NB4 (cell line): ENCODE measurements around the gene TMEM63B.
"Not testable (repeated sequence)": the region's sequence is repeated elsewhere in the genome, so short reads cannot be mapped to it uniquely, and the experiment has no call there.

Experiments used
- MYC ChIP-seq: IDR thresholded peaks from 2 replicates; pipeline ENCODE4 v1.6.1; 2011; ENCODE audit warnings: low read depth, low read length
- POLR2A ChIP-seq: IDR thresholded peaks from 2 replicates; pipeline ENCODE4 v1.6.1; 2011; ENCODE audit warnings: mild to moderate bottlenecking; ENCODE audit not compliant: insufficient read length; ENCODE audit errors: extremely low read depth
- TF ChIP-seq, protein P1 (sequence below): IDR thresholded peaks from one replicate; pipeline ENCODE4 v1.5.1; 2012; ENCODE audit warnings: low read depth, low read length
- TF ChIP-seq, protein P2 (sequence below): IDR thresholded peaks from 2 replicates; pipeline ENCODE4 v1.6.1; 2011; ENCODE audit warnings: low read depth, low read length

DNA sequence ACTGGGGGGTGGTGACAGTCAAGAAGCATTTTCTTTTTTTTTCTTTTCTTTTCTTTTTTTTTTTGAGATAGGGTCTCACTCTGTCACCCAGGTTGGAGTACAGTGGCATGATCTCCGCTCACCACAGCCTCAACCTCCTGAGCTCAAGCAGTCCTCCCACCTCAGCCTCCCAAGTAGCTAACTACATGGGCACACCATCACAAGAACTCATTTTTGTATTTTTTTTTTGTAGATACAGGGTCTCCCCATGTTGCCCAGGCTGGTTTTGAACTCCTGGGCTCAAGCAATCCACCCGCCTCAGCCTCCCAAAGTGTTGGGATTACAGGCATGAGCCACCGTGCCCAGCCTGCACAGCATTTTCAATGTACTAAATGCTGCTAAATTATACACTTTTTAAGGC is 36.0 kb upstream of the TMEM63B start:
- TF ChIP-seq, protein P1, sequence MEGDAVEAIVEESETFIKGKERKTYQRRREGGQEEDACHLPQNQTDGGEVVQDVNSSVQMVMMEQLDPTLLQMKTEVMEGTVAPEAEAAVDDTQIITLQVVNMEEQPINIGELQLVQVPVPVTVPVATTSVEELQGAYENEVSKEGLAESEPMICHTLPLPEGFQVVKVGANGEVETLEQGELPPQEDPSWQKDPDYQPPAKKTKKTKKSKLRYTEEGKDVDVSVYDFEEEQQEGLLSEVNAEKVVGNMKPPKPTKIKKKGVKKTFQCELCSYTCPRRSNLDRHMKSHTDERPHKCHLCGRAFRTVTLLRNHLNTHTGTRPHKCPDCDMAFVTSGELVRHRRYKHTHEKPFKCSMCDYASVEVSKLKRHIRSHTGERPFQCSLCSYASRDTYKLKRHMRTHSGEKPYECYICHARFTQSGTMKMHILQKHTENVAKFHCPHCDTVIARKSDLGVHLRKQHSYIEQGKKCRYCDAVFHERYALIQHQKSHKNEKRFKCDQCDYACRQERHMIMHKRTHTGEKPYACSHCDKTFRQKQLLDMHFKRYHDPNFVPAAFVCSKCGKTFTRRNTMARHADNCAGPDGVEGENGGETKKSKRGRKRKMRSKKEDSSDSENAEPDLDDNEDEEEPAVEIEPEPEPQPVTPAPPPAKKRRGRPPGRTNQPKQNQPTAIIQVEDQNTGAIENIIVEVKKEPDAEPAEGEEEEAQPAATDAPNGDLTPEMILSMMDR: not testable (repeated sequence)
- not testable (repeated sequence) for TF ChIP-seq POLR2A, MYC
- TF ChIP-seq, protein P2, sequence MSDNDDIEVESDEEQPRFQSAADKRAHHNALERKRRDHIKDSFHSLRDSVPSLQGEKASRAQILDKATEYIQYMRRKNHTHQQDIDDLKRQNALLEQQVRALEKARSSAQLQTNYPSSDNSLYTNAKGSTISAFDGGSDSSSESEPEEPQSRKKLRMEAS: not testable (repeated sequence)
